Activated CD8-positive, alpha-beta memory T cell treated with anti-CD3 and anti-CD28 coated beads, Interleukin-2, amount 50 U/mL, for 1 hour (primary cell): Measurements from ENCODE around the gene KANSL1.

ENCODE experiments used
- DNase-seq: peaks from one replicate; pipeline ENCODE4 v3.0.0-alpha.2; 2020; ENCODE audit errors: extremely low read depth

The KANSL1 gene

DNA sequence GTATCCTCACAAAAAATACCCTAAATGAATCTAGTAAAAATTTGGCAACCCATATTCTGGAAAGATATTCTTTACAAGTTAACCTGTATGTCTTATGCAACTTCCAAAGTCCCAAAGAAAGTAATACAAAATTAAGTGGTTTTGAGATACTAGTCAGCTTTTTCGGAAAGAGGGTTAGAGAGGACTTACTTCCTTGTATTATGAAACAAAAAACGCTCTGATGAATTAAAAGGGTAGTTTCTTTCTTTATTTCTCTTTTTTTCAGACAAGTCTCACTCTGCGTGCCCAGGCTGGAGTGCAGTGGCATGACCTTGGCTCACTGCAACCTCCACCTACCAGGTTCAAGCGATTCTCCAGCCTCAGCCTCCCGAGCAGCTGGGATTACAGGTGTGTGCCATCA, 51.6 kb downstream of the KANSL1 start:
- DNase-seq: no peak

- DNase-seq: no peak
Observed at GRCh38 chr17:46140645-46141197, 52.5 kb downstream of the KANSL1 start.

- DNase-seq: no peak
Observed at GRCh38 chr17:46139432-46140210, 53.6 kb downstream of the KANSL1 start.

- DNase-seq: no peak
Observed at GRCh38 chr17:46138473-46138872, 54.8 kb downstream of the KANSL1 start.

- DNase-seq: no peak
Observed at GRCh38 chr17:46136820-46137219, 56.4 kb downstream of the KANSL1 start.

DNA sequence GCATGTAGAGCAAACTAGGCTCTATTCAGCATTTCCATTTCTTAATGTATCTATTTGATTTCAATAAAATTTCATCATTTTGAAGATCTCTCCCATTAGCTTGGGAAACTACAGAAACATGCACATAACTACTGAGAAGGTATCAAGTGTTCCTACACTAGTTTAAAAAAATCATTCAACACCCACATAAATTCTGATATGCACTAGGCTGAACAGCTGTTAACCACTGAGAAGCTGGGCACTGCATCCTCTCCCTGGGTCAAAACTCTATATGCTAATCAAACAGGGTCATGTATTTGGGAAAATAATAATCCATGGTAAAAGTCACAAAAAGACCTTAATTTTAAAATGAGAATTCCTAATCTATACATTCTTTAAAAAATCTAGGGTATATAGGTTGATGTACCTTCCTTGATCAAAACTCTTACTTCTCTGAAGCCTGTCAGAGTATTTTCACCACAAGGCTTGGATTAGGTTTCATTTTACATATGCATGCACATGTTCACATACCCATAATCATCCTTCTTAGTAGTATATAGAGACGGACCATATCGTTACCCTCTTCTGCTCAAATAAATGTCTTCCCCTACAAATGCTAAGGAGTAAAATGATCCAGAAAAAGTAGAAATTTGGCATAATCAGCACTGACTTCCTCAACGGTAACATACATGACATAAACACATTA, 57.2 kb downstream of the KANSL1 start:
- no peak for DNase-seq

- DNase-seq: no peak
Observed at GRCh38 chr17:46135126-46135812, 58.0 kb downstream of the KANSL1 start.

DNA sequence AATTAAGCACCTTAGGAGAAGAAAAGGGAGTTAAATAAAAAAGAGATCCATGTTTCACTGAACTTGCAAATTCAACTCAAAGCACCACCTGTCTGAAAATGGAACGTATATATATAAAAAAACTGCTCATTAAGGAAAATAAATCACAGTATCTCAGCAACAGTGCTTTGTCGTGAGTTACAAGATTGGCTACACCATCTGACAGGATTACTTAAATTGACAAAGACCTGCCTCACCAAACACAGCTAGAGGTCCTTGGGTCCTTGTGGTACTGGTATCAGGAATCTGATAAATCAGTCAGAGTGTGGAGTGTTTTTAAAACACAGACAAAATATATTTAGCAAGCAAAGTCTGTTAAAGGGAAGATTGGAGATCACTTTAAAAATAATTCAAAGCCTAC, 63.9 kb downstream of the KANSL1 start:
- no peak for DNase-seq

GRCh38 chr17:46128453-46128852, 64.8 kb downstream of the KANSL1 start:
- DNase-seq: no peak

DNA sequence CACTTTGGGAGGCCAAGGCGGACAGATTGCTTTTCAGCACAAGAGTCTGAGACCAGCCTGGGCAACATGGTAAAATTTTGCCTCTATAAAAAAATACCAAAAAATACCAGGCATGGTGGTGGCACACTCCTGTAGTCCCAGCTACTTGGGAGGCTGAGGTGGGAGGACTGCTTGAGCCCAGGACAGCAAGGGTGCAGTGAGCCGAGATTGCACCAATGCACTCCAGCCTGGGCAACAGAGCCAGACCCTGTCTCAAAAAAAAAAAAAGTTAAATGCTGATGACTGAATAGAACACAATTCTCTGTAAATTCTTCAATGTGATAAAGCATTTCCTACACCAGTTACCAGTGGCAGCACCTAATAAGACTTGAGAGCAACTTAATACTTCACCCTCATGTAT, 65.7 kb downstream of the KANSL1 start:
- no peak for DNase-seq

- no peak for DNase-seq
Observed at GRCh38 chr17:46126840-46127239, 66.4 kb downstream of the KANSL1 start.

- no peak for DNase-seq
Observed at GRCh38 chr17:46125831-46126230, 67.4 kb downstream of the KANSL1 start.

DNA sequence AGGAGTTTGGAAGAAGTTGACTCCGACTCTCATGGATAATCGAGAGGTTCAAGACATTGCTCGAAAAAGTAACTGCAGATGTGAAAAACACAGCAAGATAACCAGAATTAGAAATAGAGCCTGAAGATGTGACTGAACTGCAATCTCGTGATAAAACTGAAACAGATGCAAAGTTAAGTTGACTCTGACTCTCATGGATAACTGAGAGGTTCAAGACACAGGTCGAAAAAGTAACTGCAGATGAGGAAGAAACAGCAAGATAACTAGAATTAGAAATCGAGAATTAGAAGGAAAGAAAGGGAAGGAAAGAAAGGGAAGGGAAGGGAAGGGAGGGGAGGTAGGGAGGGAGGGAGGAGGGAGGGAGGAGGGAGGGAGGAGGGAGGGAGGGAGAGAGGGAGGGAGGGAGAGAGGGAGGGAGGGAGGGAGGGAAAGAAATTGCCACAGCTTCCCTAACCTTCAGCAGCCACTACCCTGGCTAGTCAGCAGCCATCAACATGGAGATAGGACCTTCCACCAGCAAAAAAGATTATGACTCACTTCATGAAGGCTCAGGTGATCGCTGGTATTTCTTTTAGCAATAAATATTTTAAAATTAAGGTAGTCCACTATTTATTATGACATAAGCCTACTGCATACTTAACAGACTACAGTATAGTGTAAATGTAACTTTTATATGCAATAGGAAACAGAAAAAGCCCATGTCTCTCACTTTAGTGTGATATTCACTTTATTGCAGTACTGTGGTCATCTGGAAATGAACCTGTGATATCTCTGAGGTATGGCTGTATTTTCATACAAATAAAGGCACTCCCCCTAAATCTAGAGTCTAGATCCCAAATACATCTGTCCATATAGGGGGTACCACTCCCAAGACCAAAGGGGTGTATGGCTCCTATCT, 68.3 kb downstream of the KANSL1 start:
- no peak for DNase-seq

DNA sequence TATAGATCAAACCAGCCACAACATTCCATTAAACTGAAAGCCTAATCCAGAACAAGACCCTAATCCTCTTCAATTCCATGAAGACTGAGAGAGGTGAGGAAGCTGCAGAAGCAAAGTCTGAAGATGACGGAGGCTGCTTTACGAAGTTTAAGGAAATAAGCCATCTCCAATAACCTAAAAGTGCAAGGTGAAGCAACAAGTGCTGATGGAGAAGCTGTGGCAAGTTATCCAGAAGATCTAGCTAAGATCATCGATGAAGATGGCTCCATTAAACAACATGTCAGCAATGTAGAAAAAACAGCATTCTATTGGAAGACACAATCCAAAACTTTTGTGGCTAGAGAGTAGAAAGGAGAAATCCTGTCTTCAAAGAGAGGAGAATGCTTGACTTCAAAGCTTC, 69.6 kb downstream of the KANSL1 start:
- no peak for DNase-seq

DNA sequence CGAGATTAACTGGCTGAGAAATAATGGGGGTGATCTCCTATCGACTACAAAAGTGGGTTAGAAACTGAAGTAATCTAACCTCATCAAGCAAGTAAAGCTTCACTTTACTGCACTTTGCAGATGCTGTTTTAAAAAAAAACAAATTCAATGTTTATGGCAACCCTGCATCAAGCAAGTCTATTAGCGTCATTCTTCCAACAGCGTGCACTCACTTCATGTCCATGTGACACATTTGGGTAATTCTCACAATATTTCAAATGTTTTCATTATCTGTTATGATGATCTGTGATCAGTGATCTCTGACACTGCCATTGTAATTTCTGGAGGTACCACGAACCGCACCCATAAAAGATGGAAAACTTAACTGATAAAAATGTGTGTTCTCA, 70.8 kb downstream of the KANSL1 start:
- DNase-seq: no peak

GRCh38 chr17:46121841-46122485, 71.3 kb downstream of the KANSL1 start:
- no peak for DNase-seq

DNA sequence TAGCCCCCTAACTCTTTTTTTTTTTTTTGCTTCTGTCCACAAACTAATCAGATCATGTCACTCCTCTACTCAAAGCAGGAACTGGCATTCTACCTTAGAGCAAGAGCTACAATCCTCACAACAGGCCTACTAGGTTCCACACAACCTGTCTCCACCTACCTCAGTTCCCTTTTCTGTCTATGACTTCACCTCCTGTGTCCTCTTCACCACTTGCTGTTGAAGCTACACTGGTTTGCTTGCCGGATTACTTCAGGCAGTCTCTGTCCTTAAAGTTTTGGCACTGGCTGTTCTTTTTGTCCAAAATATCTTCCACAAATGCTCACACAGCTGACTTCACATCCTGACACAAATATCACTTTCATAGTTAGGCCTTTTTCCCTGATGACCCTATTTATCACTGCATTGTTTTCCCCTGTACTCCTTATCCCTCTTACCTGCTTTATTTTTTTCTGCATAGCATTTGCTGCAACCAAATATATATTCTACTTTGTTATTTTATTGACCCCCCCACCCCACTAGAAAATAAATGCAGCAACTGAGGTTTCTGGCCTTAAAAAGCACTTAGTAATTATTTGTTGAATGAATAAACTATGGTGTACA, 72.0 kb downstream of the KANSL1 start:
- DNase-seq: no peak

- no peak for DNase-seq
Observed at GRCh38 chr17:46120537-46120936, 72.7 kb downstream of the KANSL1 start.

- no peak for DNase-seq
Observed at GRCh38 chr17:46120078-46120477, 73.2 kb downstream of the KANSL1 start.

DNA sequence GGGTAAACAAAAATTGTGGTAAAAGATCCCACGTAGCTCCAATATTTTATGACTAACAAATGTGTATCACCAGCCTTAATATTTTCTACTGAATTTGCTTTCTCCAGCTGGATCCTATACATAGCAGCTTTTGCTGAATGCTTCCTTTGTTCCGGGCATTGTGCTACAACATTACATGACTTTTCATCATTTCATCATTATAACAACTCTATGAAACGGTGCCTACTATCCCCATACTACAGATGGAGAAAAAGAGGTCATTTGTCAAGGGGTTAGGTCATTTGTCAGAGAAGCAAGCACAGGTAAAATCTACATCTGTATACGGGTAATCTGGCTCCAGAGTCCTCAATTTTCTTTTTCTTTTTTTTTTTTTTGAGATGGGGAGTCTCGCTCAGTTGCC, 74.3 kb downstream of the KANSL1 start:
- no peak for DNase-seq
